SK-N-SH (cell line): ENCODE measurements around the gene TRAPPC2L. TPM values are rescaled to one million over a fixed set of nuclear protein-coding genes. Genes with fewer than 3 reads are reported as not detected.

ENCODE experiments used
- CTCF ChIA-PET: fragments of 300-600, 350-600 bp; formaldehyde crosslinking; extraction: SDS; loops from one replicate; lab custom pipeline; 2021; lab: Yijun Ruan, JAX
- POLR2A ChIA-PET: fragments of 350-600 bp; sonication (Branson Sonifier 250); formaldehyde crosslinking; extraction: SDS; loops from one replicate; lab custom pipeline; 2020; ENCODE audit warnings: antibody characterized with exemption, inconsistent platforms; lab: Yijun Ruan, JAX
- DNase-seq: peaks from one replicate; pipeline ENCODE4 v3.0.0; 2012
- H2AFZ ChIP-seq: fragments of 200-600 bp; sonication (generic); 2 replicates; pipeline ENCODE4 v1.8.1; 2016; ENCODE audit warnings: antibody characterized with exemption, mild to moderate bottlenecking, low read depth
- H3F3A ChIP-seq: fragments of 200-600 bp; sonication (generic); replicated peaks from 2 replicates; pipeline ENCODE3; 2016; ENCODE audit warnings: antibody characterized with exemption, mild to moderate bottlenecking; ENCODE audit not compliant: insufficient read depth
- H3K27ac ChIP-seq, 2 experiments: fragments of 200-500 bp in 1 of 2; fragments of 200-600 bp in 1 of 2; sonication (Bioruptor generic) in 1 of 2; sonication (generic), shearing (Covaris generic) in 1 of 2; 2 replicates each; pipeline versions ENCODE4 v1.5.1 to v1.6.1; 2014 to 2016; ENCODE audit warnings: low read depth in 2 of 2, inconsistent platforms in 1 of 2, low read length in 1 of 2, mild to moderate bottlenecking in 1 of 2, mixed read lengths in 1 of 2
- H3K27me3 ChIP-seq: fragments of 200-600 bp; sonication (generic), shearing (Covaris generic); 2 replicates; pipeline ENCODE4 v1.6.1; 2016; ENCODE audit warnings: mixed run types; ENCODE audit not compliant: insufficient read depth
- H3K36me3 ChIP-seq, 2 experiments: fragments of 200-500 bp in 1 of 2; fragments of 200-600 bp in 1 of 2; sonication (Bioruptor generic) in 1 of 2; sonication (generic) in 1 of 2; replicated peaks in 1 of 2; 2 replicates each; pipeline versions ENCODE3 to v1.5.1; 2014 to 2016; ENCODE audit warnings: low read length in 1 of 2, mild to moderate bottlenecking in 1 of 2; ENCODE audit not compliant: insufficient read depth in 2 of 2, control insufficient read depth in 1 of 2
- H3K4me1 ChIP-seq, 2 experiments: fragments of 200-500 bp in 1 of 2; fragments of 200-600 bp in 1 of 2; sonication (Bioruptor generic) in 1 of 2; sonication (generic), shearing (Covaris generic) in 1 of 2; 2 replicates each; pipeline versions ENCODE4 v1.5.1 to v1.6.1; 2014 to 2016; ENCODE audit warnings: low read depth in 1 of 2, low read length in 1 of 2, mixed run types in 1 of 2; ENCODE audit not compliant: insufficient read depth in 2 of 2, control insufficient read depth in 1 of 2
- H3K4me2 ChIP-seq: fragments of 200-600 bp; sonication (generic), shearing (Covaris generic); 2 replicates; pipeline ENCODE4 v1.6.1; 2017; ENCODE audit warnings: mixed run types
- H3K4me3 ChIP-seq, 2 experiments: fragments of 200-500 bp in 1 of 2; fragments of 200-600 bp in 1 of 2; sonication (Bioruptor generic) in 1 of 2; sonication (generic), shearing (Covaris generic) in 1 of 2; 2 replicates each; pipeline versions ENCODE4 v1.5.1 to v1.8.1; 2014 to 2016; ENCODE audit warnings: low read depth in 2 of 2, inconsistent platforms in 1 of 2, low read length in 1 of 2, mild to moderate bottlenecking in 1 of 2, mixed read lengths in 1 of 2, moderate library complexity in 1 of 2
- H3K79me2 ChIP-seq: fragments of 200-600 bp; sonication (generic); 2 replicates; pipeline ENCODE4 v1.8.1; 2017; ENCODE audit warnings: mild to moderate bottlenecking; ENCODE audit not compliant: insufficient read depth
- H3K9ac ChIP-seq: fragments of 200-600 bp; sonication (generic); 2 replicates; pipeline ENCODE4 v1.6.1; 2017; ENCODE audit warnings: mixed run types
- H3K9me2 ChIP-seq: fragments of 200-600 bp; sonication (generic); 2 replicates; pipeline ENCODE4 v1.6.1; 2017; ENCODE audit warnings: mixed run types
- H3K9me3 ChIP-seq: fragments of 200-600 bp; sonication (generic); 2 replicates; pipeline ENCODE4 v1.6.1; 2017; ENCODE audit warnings: mixed run types, mild to moderate bottlenecking, moderate library complexity
- H4K20me1 ChIP-seq: fragments of 200-600 bp; sonication (generic); 2 replicates; pipeline ENCODE4 v1.6.1; 2017; ENCODE audit warnings: mild to moderate bottlenecking, mixed run types; ENCODE audit not compliant: insufficient read depth
- ELF1 ChIP-seq: IDR thresholded peaks from 2 replicates; pipeline ENCODE4 v1.4.0; 2012
- EP300 ChIP-seq, 2 experiments: IDR thresholded peaks; 2 replicates each; pipeline versions ENCODE4 v1.4.0 to v1.6.1; 2012; ENCODE audit warnings: borderline replicate concordance in 1 of 2, low read depth in 1 of 2, low read length in 1 of 2
- FOSL2 ChIP-seq: IDR thresholded peaks from 2 replicates; pipeline ENCODE4 v1.4.0; 2012; ENCODE audit warnings: low read depth, mild to moderate bottlenecking, moderate library complexity, borderline replicate concordance
- MAX ChIP-seq: IDR thresholded peaks from 2 replicates; pipeline ENCODE4 v1.4.0; 2012; ENCODE audit warnings: low read depth
- MXI1 ChIP-seq: IDR thresholded peaks from 2 replicates; pipeline ENCODE4 v1.6.1; 2012; ENCODE audit warnings: mild to moderate bottlenecking, low read depth, low read length, improper control_type of control experiment
- PBX3 ChIP-seq: IDR thresholded peaks from 2 replicates; pipeline ENCODE4; 2012
- SIN3A ChIP-seq: IDR thresholded peaks from 2 replicates; pipeline ENCODE4 v1.6.1; 2012; ENCODE audit warnings: low read depth, mild to moderate bottlenecking, low read length, moderate library complexity, borderline replicate concordance
- SMC3 ChIP-seq: IDR thresholded peaks from 2 replicates; pipeline ENCODE4 v1.6.1; 2012; ENCODE audit warnings: low read depth, low read length, improper control_type of control experiment
- YY1 ChIP-seq: IDR thresholded peaks from 2 replicates; pipeline ENCODE4 v1.4.0; 2012; ENCODE audit warnings: low read depth, mild to moderate bottlenecking
- WGBS: methylation state at CpG from one replicate; pipeline ENCODE4 v1.1.6; 2017; ENCODE audit warnings: low lambda C conversion rate; 5-methylcytosine and 5-hydroxymethylcytosine counted together
- polyA plus RNA-seq, 3 experiments: library from polyadenylated mRNA; depleted of rRNA; stranded (reverse); fragments of >200 nt; gene quantifications; 2 replicates each; pipeline ENCODE4 v1.2.3, GENCODE V29; 2012

The TRAPPC2L gene
- polyA plus RNA-seq, 1 of the 3 experiments (the other 2 are of a cell fraction): 73.9 TPM

- TF ChIP-seq SIN3A: no peak
- no peak for TF ChIP-seq PBX3
- TF ChIP-seq ELF1: no peak
- TF ChIP-seq MXI1: no peak
- TF ChIP-seq YY1: no peak
Observed at GRCh38 chr16:88899901-88900661, 43.2 kb downstream of the TRAPPC2L start (continued).

GRCh38 chr16:88900662-88901052 lies 43.7 kb downstream of the TRAPPC2L start:
- no CpG with 5 or more reads among the region's 12 CpGs for WGBS

GRCh38 chr16:88901718-88902337 lies 44.9 kb downstream of the TRAPPC2L start:
- CTCF ChIA-PET: interaction anchor here (0.9 kb wide), 1 partner anchor 133 kb away, joined by 3 read pairs; no protein-coding TSS in a partner anchor
- Histone ChIP-seq H3K9me2 (no peaks in the 10 kb centered on the region), H3K36me3 (no peaks in the 10 kb centered on the region), H3K27ac (no peak overlapping the region), H2AFZ (no peak overlapping the region), H3K9me3 (no peaks in the 10 kb centered on the region), H3K4me3 (no peak overlapping the region), H3K4me2 (no peak overlapping the region), H3K27me3 (peaks cover 57% of the 10 kb centered on the region), H3K9ac (no peak overlapping the region), H3K79me2 (no peaks in the 10 kb centered on the region), H4K20me1 (no peaks in the 10 kb centered on the region), H3F3A (no peaks in the 10 kb centered on the region), H3K4me1 (no peaks in the 10 kb centered on the region; a peak in 1 of 4 replicates)
- WGBS: 78% methylated on average over 5 of the region's 26 CpGs
- no peak for DNase-seq
- POLR2A ChIA-PET: no interaction called here
- TF ChIP-seq MAX (no peak), PBX3 (no peak)

More at GRCh38 chr16:88900662-88901052, 43.7 kb downstream of the TRAPPC2L start:
- Histone ChIP-seq H3K9me3 (no peaks in the 10 kb centered on the region), H3K9me2 (no peaks in the 10 kb centered on the region), H3K4me3 (no peak overlapping the region), H3K36me3 (no peaks in the 10 kb centered on the region), H3K27me3 (peaks cover 67% of the 10 kb centered on the region), H3K4me1 (no peaks in the 10 kb centered on the region; a peak in 1 of 4 replicates), H2AFZ (no peak overlapping the region), H3K27ac (no peak overlapping the region), H3K4me2 (no peak overlapping the region), H3K79me2 (no peaks in the 10 kb centered on the region), H3K9ac (no peak overlapping the region), H3F3A (no peaks in the 10 kb centered on the region)
- CTCF ChIA-PET: interaction anchor here (0.6 to 1.2 kb wide), 4 partner anchors 22 to 266 kb away, joined by 3 to 4 read pairs (median 3); no protein-coding TSS in a partner anchor
- POLR2A ChIA-PET: no interaction called here
- DNase-seq: no peak
- TF ChIP-seq EP300 (IDR thresholded peaks at IDR 0.05; ENCODE audit: borderline replicate concordance in 1 of 2, low read depth in 1 of 2, low read length in 1 of 2): no peak
- TF ChIP-seq SMC3: no peak
- no peak for TF ChIP-seq MXI1
- no peak for TF ChIP-seq FOSL2
- TF ChIP-seq, all 33 proteins: peak for 0
- no peaks in the 10 kb centered on the region for H4K20me1 ChIP-seq
